Endothelial cell of umbilical vein (primary cell): ENCODE measurements around the gene EDEM2. TPM values are rescaled to one million over a fixed set of nuclear protein-coding genes. Genes with fewer than 3 reads are reported as not detected.

Experiments
- BruUV-seq: library from RNA; stranded (reverse); fragments of 400-500 nt; replicated peaks from 2 replicates; lab custom pipeline; 2021; lab: Mats Ljungman, UMichigan
- CTCF ChIA-PET: fragments of 300-600, 350-600 bp; sonication (Branson Sonifier 250); formaldehyde crosslinking; loops from one replicate; lab custom pipeline; 2021; ENCODE audit warnings: antibody characterized with exemption, inconsistent platforms; lab: Charles Lee
- POLR2A ChIA-PET: fragments of 300-600, 350-600 bp; sonication (Branson Sonifier 250); formaldehyde crosslinking; loops from one replicate; lab custom pipeline; 2021; ENCODE audit warnings: antibody characterized with exemption, inconsistent platforms; lab: Charles Lee
- DNase-seq: peaks from one replicate; pipeline ENCODE4 v3.0.0-alpha.2; 2011; ENCODE audit warnings: low read depth, low spot score
- FAIRE-seq: peaks from 2 replicates; lab custom pipeline; 2011; peaks lifted over from hg19 to GRCh38; lab: Jason Lieb, UNC
- H2AFZ ChIP-seq: 2 replicates; pipeline ENCODE4 v1.6.0; 2012; ENCODE audit warnings: low read depth, low read length, control low read depth, inconsistent platforms
- H3K27ac ChIP-seq: 2 replicates; pipeline ENCODE4 v1.5.1; 2011; ENCODE audit warnings: low read depth, mild to moderate bottlenecking, control low read depth, low read length, moderate library complexity; ENCODE audit not compliant: insufficient read depth
- H3K27me3 ChIP-seq, 2 experiments: 2 replicates each; pipeline versions ENCODE4 v1.6.0 to v1.6.1; 2011; ENCODE audit warnings: low read length in 2 of 2, mixed read lengths in 1 of 2; ENCODE audit not compliant: control insufficient read depth in 2 of 2, insufficient read depth in 2 of 2
- H3K36me3 ChIP-seq, 2 experiments: 2 replicates in 1 of 2; 3 replicates in 1 of 2; pipeline ENCODE4 v1.5.1; 2011; ENCODE audit warnings: low read length in 2 of 2, mild to moderate bottlenecking in 1 of 2, moderate library complexity in 1 of 2; ENCODE audit not compliant: control insufficient read depth in 2 of 2, insufficient read depth in 2 of 2; ENCODE audit errors: extremely low read depth in 1 of 2
- H3K4me1 ChIP-seq: 3 replicates; pipeline ENCODE4 v1.5.1; 2011; ENCODE audit warnings: mild to moderate bottlenecking, low read length; ENCODE audit not compliant: control insufficient read depth, insufficient read depth; ENCODE audit errors: extremely low read depth
- H3K4me2 ChIP-seq: 2 replicates; pipeline ENCODE4 v1.6.1; 2011; ENCODE audit warnings: low read length, control low read depth, mixed read lengths; ENCODE audit not compliant: insufficient read depth
- H3K4me3 ChIP-seq, 3 experiments: fragments of 200-600 bp in 1 of 3; sonication (generic), shearing (Covaris generic) in 1 of 3; replicated peaks in 1 of 3; 2 replicates each; pipeline ENCODE4 v1.5.1; 2011 to 2016; ENCODE audit warnings: control low read depth in 3 of 3, low read length in 3 of 3, mild to moderate bottlenecking in 2 of 3, inconsistent platforms in 1 of 3, low read depth in 1 of 3, moderate library complexity in 1 of 3; ENCODE audit not compliant: insufficient read depth in 1 of 3
- H3K79me2 ChIP-seq: 2 replicates; pipeline ENCODE4 v1.6.0; 2012; ENCODE audit warnings: low read length, inconsistent platforms; ENCODE audit not compliant: control insufficient read depth, insufficient read depth
- H3K9ac ChIP-seq: replicated peaks from 2 replicates; pipeline ENCODE3; 2011; ENCODE audit warnings: low read length, control low read depth; ENCODE audit not compliant: insufficient read depth; ENCODE audit errors: extremely low read depth
- H3K9me1 ChIP-seq: replicated peaks from 3 replicates; pipeline ENCODE4 v1.6.0; 2011; ENCODE audit warnings: mild to moderate bottlenecking, low read length; ENCODE audit not compliant: control insufficient read depth, insufficient read depth; ENCODE audit errors: extremely low read depth
- H3K9me3 ChIP-seq: replicated peaks from 2 replicates; pipeline ENCODE4 v1.5.1; 2012; ENCODE audit warnings: low read length, inconsistent platforms; ENCODE audit not compliant: control insufficient read depth, insufficient read depth
- H4K20me1 ChIP-seq: replicated peaks from 2 replicates; pipeline ENCODE3; 2011; ENCODE audit warnings: mild to moderate bottlenecking, low read length; ENCODE audit not compliant: control insufficient read depth, insufficient read depth; ENCODE audit errors: extremely low read depth
- CTCF ChIP-seq, 2 donors: IDR thresholded peaks; 1 replicate in 1 of 2; 2 replicates in 1 of 2; pipeline ENCODE4 v1.5.1; 2011; ENCODE audit warnings: low read length in 2 of 2, mild to moderate bottlenecking in 2 of 2, moderate library complexity in 2 of 2, control low read depth in 1 of 2, inconsistent platforms in 1 of 2, low read depth in 1 of 2; ENCODE audit not compliant: insufficient read depth in 1 of 2; ENCODE audit errors: extremely low read depth in 1 of 2
- EZH2 ChIP-seq: IDR thresholded peaks from 2 replicates; pipeline ENCODE4 v1.6.1; 2012; ENCODE audit warnings: borderline replicate concordance, low read depth, mild to moderate bottlenecking, moderate library complexity, low read length, inconsistent platforms; ENCODE audit not compliant: severe bottlenecking
- FOS ChIP-seq: IDR thresholded peaks from 2 replicates; pipeline ENCODE4 v1.6.1; 2011; ENCODE audit warnings: mild to moderate bottlenecking, low read length, moderate library complexity, borderline replicate concordance; ENCODE audit not compliant: insufficient read depth
- GATA2 ChIP-seq: IDR thresholded peaks from 2 replicates; pipeline ENCODE4 v1.7.0; 2011; ENCODE audit warnings: low read depth, mild to moderate bottlenecking, moderate library complexity, mixed read lengths, low read length; ENCODE audit not compliant: insufficient read length, insufficient read depth
- JUN ChIP-seq: IDR thresholded peaks from 2 replicates; pipeline ENCODE4 v1.6.1; 2011; ENCODE audit warnings: borderline replicate concordance, low read depth; ENCODE audit not compliant: insufficient read length, insufficient read depth
- MAX ChIP-seq: IDR thresholded peaks from 2 replicates; pipeline ENCODE4 v1.6.1; 2011; ENCODE audit not compliant: insufficient read depth, insufficient read length
- MYC ChIP-seq: IDR thresholded peaks from one replicate; pipeline ENCODE4 v1.6.1; 2011; ENCODE audit warnings: mild to moderate bottlenecking, low read depth, low read length
- POLR2A ChIP-seq: IDR thresholded peaks from 2 replicates; pipeline ENCODE4 v1.6.1; 2012; ENCODE audit warnings: low read depth, mild to moderate bottlenecking, control low read depth, low read length
- POLR2AphosphoS5 ChIP-seq: IDR thresholded peaks from 2 replicates; pipeline ENCODE4 v1.6.1; 2012; ENCODE audit warnings: low read depth, mild to moderate bottlenecking, control low read depth, low read length, moderate library complexity; ENCODE audit not compliant: insufficient read depth
- dilution Hi-C: fragments of 300-500 bp; cut with MboI; formaldehyde crosslinking; loops from one replicate; pipeline ENCODE4 v1.15.0; 2019; ENCODE audit warnings: low sequenced_read_pairs; ENCODE audit not compliant: extremely low pct_ligation_motif_present
- intact Hi-C: fragments of 100-400 bp; cut with micrococcal nuclease; formaldehyde crosslinking; loops from one replicate; pipeline ENCODE4 v1.10.0; 2022
- polyA plus RNA-seq, 4 experiments: library from polyadenylated mRNA; depleted of rRNA in 3 of 4; stranded (reverse) in 3 of 4; unstranded in 1 of 4; fragments of >200 nt; gene quantifications; 2 replicates each; pipeline versions ENCODE4 v1.2.1 to v1.2.3, GENCODE V29; 2011 to 2012; ENCODE audit warnings: missing spikeins in 1 of 4
- total RNA-seq: library from RNA; stranded (reverse); gene quantifications from 2 replicates; pipeline ENCODE4 v1.2.3, GENCODE V29; 2021

EDEM2 gene
- total and polyA plus RNA-seq, 2 donors (not counting 3 experiments of a cell fraction or from before 2014, with no cell fraction given) = 29.1 to 39.5 TPM

GRCh38 chr20:35108921-35109320, 38.2 kb downstream of the EDEM2 start:
- Histone ChIP-seq H2AFZ (no peak overlapping the region), H3K79me2 (no peaks in the 10 kb centered on the region), H3K9ac (no peak overlapping the region), H3K27me3 (no peaks in the 10 kb centered on the region), H3K9me3 (no peaks in the 10 kb centered on the region), H4K20me1 (no peaks in the 10 kb centered on the region), H3K4me2 (no peak overlapping the region), H3K4me1 (peaks cover 16% of the 10 kb centered on the region), H3K27ac (no peak overlapping the region), H3K9me1 (no peaks in the 10 kb centered on the region), H3K36me3 (no peaks in the 10 kb centered on the region), H3K4me3 (no peak overlapping the region)
- FAIRE-seq = no peak
- TF ChIP-seq GATA2 = no peak
- no peak for TF ChIP-seq MYC
- no peak for TF ChIP-seq JUN
- TF ChIP-seq POLR2AphosphoS5 = no peak
- BruUV-seq = no TSS peak
- CTCF ChIA-PET = interaction anchor here (0.7 kb wide), 1 partner anchor 13 kb away, joined by 3 read pairs; no protein-coding TSS in a partner anchor
- no peak for DNase-seq
- POLR2A ChIA-PET = no interaction called here
- intact Hi-C loops (no loop called here), dilution Hi-C loops (no loop called here)

- no peak overlapping the region for H3K9ac ChIP-seq
- H3K27ac ChIP-seq = no peak overlapping the region
- FAIRE-seq (no peak), DNase-seq (no peak)
- intact Hi-C loops (no loop called here), dilution Hi-C loops (no loop called here)
- no TSS peak for BruUV-seq
- H2AFZ ChIP-seq = no peak overlapping the region
- no peak overlapping the region for H3K4me2 ChIP-seq
- TF ChIP-seq POLR2AphosphoS5 = no peak
- no peak for TF ChIP-seq MYC
- no peak for TF ChIP-seq FOS
- TF ChIP-seq GATA2 = no peak
- no peak for TF ChIP-seq POLR2A
- no peak for TF ChIP-seq JUN
- TF ChIP-seq CTCF (IDR thresholded peaks at IDR 0.05; ENCODE audit: extremely low read depth in 1 of 2, insufficient read depth in 1 of 2, low read depth in 1 of 2, low read length in 2 of 2) = no peak
- TF ChIP-seq EZH2 = no peak
- no peak for TF ChIP-seq MAX
- no peaks in the 10 kb centered on the region for H3K27me3 ChIP-seq
- H3K4me1 ChIP-seq = peaks cover 16% of the 10 kb centered on the region
- no peaks in the 10 kb centered on the region for H3K9me1 ChIP-seq
- H3K36me3 ChIP-seq = no peaks in the 10 kb centered on the region
- ChIA-PET POLR2A (no interaction called here), CTCF (interaction anchor here (1.8 kb wide), 2 partner anchors 11 to 38 kb away, joined by 5 to 13 read pairs; no protein-coding TSS in a partner anchor)
- no peaks in the 10 kb centered on the region for H3K79me2 ChIP-seq
- no peak overlapping the region for H3K4me3 ChIP-seq
- no peaks in the 10 kb centered on the region for H4K20me1 ChIP-seq
- no peaks in the 10 kb centered on the region for H3K9me3 ChIP-seq
These were observed 40.2 kb downstream of the EDEM2 start for GRCh38 chr20:35106827-35107380.
